Upper lobe of right lung (tissue), 1 donor: ENCODE measurements around the gene PLCH2. TPM values are rescaled to one million over a fixed set of nuclear protein-coding genes. Genes with fewer than 3 reads are reported as not detected.

Experiments used
- ATAC-seq: fragments of 200-7000 bp; cut with Tn5 transposase; one replicate; pipeline ENCODE4 v1.9.1; 2020; ENCODE audit warnings: mild to moderate bottlenecking, moderate library complexity
- DNase-seq: peaks from one replicate; pipeline ENCODE4 v3.0.0-alpha.2; 2020
- H3K27ac ChIP-seq: fragments of 200-600 bp; one replicate; pipeline ENCODE4 v1.8.0; 2022
- H3K27me3 ChIP-seq: fragments of 200-600 bp; one replicate; pipeline ENCODE4 v1.8.0; 2022; ENCODE audit warnings: mild to moderate bottlenecking
- H3K36me3 ChIP-seq: fragments of 200-600 bp; one replicate; pipeline ENCODE4 v1.8.0; 2022
- H3K4me1 ChIP-seq: fragments of 200-600 bp; one replicate; pipeline ENCODE4 v1.8.0; 2022
- H3K4me3 ChIP-seq: fragments of 200-600 bp; one replicate; pipeline ENCODE4 v1.8.0; 2022; ENCODE audit warnings: mild to moderate bottlenecking
- H3K9me3 ChIP-seq: fragments of 200-600 bp; one replicate; pipeline ENCODE4 v1.8.0; 2022
- intact Hi-C: fragments of 100-400 bp; cut with DNase I; formaldehyde crosslinking; loops from one replicate; pipeline ENCODE4 v1.11.0; 2022
- total RNA-seq: library from RNA; stranded (reverse); fragmentation: NEBNext Ultra II Directional; extraction: Animal tissue kit (Norgen Biotek cat#: 25700); gene quantifications from one replicate; pipeline ENCODE4 v1.2.1, GENCODE V29; 2021
- TF ChIP-seq, protein P1 (sequence below): fragments of 200-600 bp; IDR thresholded peaks from one replicate; pipeline ENCODE4 v1.8.0; 2022; ENCODE audit warnings: antibody characterized with exemption
- donor health status: DM: no; HTN: yes; CAD: no; lungs with severe emphysema.

The PLCH2 gene
- total RNA-seq, 1 donor from 2014 or later: 2.4 TPM

DNA sequence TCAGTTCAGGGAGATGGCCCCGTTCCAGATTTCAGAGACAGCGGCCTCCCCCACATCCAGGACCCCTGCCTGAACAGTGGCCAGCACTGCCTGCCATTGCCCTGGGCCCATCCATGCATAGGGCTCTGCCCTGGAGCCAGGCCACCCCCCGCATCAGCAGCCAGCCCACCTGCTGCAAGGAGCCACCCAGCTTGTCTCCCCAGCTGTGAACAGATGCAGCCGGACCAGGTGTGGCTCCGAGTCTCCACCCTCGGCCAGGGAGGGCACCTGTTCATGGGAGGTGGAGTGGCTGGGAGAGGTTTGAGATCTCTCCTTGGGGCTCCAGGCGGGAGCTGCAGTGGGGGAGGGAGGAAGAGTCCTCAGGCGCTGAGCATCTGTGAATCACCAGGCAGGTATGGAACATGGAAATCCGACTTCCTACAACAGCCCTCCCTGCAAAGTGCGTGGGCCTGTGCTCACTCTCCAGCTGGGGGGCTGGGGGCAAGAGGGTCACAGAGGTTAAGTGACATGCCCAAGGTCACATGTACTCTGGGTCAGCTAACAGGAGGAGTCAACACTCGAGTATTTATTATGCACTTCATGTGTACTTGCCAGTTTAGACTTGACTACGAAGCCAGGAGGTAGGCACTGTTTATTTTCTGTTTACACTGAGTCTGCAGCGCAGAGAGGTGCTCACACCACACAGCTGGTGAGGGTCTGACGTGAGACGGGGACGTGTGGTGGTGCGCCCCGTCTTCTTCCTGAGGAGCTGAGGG lies 58.8 kb downstream of the PLCH2 start:
- DNase-seq (peak; percentile 84), ATAC-seq (peak; percentile 73)
- peak overlapping the region; percentile 6 for H3K27ac ChIP-seq
- peaks cover 11% of the 10 kb centered on the region for H3K4me1 ChIP-seq
- no peaks in the 10 kb centered on the region for H3K36me3 ChIP-seq
- H3K4me3 ChIP-seq: no peak overlapping the region
- intact Hi-C loops: no loop called here
- peaks cover 21% of the 10 kb centered on the region for H3K27me3 ChIP-seq
- no peaks in the 10 kb centered on the region for H3K9me3 ChIP-seq
- TF ChIP-seq, protein P1, sequence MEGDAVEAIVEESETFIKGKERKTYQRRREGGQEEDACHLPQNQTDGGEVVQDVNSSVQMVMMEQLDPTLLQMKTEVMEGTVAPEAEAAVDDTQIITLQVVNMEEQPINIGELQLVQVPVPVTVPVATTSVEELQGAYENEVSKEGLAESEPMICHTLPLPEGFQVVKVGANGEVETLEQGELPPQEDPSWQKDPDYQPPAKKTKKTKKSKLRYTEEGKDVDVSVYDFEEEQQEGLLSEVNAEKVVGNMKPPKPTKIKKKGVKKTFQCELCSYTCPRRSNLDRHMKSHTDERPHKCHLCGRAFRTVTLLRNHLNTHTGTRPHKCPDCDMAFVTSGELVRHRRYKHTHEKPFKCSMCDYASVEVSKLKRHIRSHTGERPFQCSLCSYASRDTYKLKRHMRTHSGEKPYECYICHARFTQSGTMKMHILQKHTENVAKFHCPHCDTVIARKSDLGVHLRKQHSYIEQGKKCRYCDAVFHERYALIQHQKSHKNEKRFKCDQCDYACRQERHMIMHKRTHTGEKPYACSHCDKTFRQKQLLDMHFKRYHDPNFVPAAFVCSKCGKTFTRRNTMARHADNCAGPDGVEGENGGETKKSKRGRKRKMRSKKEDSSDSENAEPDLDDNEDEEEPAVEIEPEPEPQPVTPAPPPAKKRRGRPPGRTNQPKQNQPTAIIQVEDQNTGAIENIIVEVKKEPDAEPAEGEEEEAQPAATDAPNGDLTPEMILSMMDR: no peak

DNA sequence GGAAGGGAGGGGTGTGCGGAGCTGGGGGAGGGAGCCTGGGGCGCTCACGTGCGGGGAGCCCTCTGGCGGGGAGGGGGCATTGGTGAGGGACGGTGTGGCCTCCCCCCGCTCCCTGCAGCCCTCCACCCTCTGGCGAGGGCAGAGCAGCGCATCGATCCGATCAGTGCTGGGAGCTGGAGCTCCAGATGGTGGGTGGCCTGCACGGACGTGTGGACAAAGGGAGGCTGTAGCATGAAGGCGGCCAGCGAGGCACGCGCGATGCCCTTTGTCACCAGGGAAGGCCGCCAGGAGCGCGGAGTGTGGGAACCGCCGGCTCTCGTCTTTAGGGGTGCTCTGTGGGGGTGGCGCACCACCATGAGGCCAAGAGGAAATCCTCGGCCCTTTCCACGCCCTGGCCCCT lies 59.4 kb downstream of the PLCH2 start:
- ATAC-seq: no peak
- Histone ChIP-seq H3K27ac (no peak overlapping the region), H3K4me1 (peaks cover 5% of the 10 kb centered on the region), H3K9me3 (no peaks in the 10 kb centered on the region), H3K27me3 (peaks cover 21% of the 10 kb centered on the region), H3K36me3 (no peaks in the 10 kb centered on the region), H3K4me3 (no peak overlapping the region)
- intact Hi-C loops: no loop called here
- TF ChIP-seq, protein P1: no peak
- DNase-seq: no peak

- TF ChIP-seq, protein P1: no peak
- Histone ChIP-seq H3K4me3 (no peak overlapping the region), H3K4me1 (no peaks in the 10 kb centered on the region), H3K9me3 (no peaks in the 10 kb centered on the region), H3K36me3 (no peaks in the 10 kb centered on the region), H3K27ac (no peak overlapping the region), H3K27me3 (peaks cover 21% of the 10 kb centered on the region)
- ATAC-seq: no peak
- intact Hi-C loops: no loop called here
- no peak for DNase-seq
Observed at GRCh38 chr1:2535981-2536380, 59.9 kb downstream of the PLCH2 start.

- TF ChIP-seq, protein P1: no peak
- ATAC-seq (no peak), DNase-seq (no peak)
- Histone ChIP-seq H3K4me1 (peaks cover 4% of the 10 kb centered on the region), H3K27ac (no peak overlapping the region), H3K36me3 (no peaks in the 10 kb centered on the region), H3K9me3 (no peaks in the 10 kb centered on the region), H3K4me3 (no peak overlapping the region), H3K27me3 (peaks cover 14% of the 10 kb centered on the region)
- intact Hi-C loops: no loop called here
Observed at GRCh38 chr1:2537784-2538115, 61.7 kb downstream of the PLCH2 start.

DNA sequence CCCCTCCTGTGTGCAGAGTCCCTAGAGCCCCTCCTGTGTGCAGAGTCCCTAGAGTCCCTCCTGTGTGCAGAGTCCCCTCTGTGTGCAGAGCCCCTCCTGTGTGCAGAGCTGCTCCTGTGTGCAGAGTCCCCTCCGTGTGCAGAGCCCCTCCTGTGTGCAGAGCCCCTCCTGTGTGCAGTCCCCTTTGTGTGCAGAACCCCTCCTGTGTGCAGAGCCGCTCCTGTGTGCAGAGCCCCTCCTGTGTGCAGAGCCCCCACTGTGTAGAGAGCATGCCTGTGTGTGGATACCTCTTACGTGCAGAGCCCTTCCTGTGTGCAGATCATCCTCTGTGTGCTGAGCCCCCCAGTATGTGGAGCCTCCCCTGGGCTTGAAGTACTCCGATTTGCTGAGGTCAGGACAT lies 62.3 kb downstream of the PLCH2 start:
- TF ChIP-seq, protein P1: no peak
- H3K4me3 ChIP-seq: no peak overlapping the region
- H3K27ac ChIP-seq: no peak overlapping the region
- no peaks in the 10 kb centered on the region for H3K9me3 ChIP-seq
- peaks cover 11% of the 10 kb centered on the region for H3K27me3 ChIP-seq
- H3K4me1 ChIP-seq: peaks cover 4% of the 10 kb centered on the region
- H3K36me3 ChIP-seq: no peaks in the 10 kb centered on the region
- intact Hi-C loops: no loop called here
- DNase-seq: no peak
- no peak for ATAC-seq

DNA sequence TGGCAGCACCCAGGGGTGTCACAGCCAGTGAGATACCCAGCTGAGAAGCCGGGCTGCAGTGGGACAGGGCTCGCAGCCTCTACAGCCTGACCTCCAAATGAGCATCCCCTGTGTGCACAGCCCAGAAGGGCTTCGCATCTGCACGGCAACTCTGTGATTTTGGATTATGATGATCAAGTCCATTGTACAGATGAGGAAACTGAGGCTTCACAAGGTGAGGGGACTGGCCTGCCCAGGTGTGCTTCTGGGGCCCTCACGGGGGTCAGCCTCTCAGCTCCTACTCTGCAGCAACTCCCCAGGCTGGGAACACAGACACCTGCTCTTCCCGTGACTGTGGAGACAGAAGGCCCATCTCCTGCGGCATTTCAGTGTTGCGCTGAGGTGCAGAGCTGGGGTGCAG lies 62.8 kb downstream of the PLCH2 start:
- intact Hi-C loops: no loop called here
- no peak overlapping the region for H3K4me3 ChIP-seq
- no peaks in the 10 kb centered on the region for H3K9me3 ChIP-seq
- DNase-seq: no peak
- H3K27ac ChIP-seq: no peak overlapping the region
- TF ChIP-seq, protein P1: no peak
- peaks cover 4% of the 10 kb centered on the region for H3K4me1 ChIP-seq
- H3K27me3 ChIP-seq: peaks cover 11% of the 10 kb centered on the region
- no peaks in the 10 kb centered on the region for H3K36me3 ChIP-seq
- ATAC-seq: no peak
